GM19023 (cell line): ENCODE measurements around the gene SIGLEC1.

ENCODE experiments used
- ATAC-seq: cut with Tn5 transposase; IDR thresholded peaks from one replicate; pipeline ENCODE4 v1.9.1; 2021; ENCODE audit warnings: mild to moderate bottlenecking, moderate library complexity; ENCODE audit not compliant: unreplicated experiment

The SIGLEC1 gene

DNA sequence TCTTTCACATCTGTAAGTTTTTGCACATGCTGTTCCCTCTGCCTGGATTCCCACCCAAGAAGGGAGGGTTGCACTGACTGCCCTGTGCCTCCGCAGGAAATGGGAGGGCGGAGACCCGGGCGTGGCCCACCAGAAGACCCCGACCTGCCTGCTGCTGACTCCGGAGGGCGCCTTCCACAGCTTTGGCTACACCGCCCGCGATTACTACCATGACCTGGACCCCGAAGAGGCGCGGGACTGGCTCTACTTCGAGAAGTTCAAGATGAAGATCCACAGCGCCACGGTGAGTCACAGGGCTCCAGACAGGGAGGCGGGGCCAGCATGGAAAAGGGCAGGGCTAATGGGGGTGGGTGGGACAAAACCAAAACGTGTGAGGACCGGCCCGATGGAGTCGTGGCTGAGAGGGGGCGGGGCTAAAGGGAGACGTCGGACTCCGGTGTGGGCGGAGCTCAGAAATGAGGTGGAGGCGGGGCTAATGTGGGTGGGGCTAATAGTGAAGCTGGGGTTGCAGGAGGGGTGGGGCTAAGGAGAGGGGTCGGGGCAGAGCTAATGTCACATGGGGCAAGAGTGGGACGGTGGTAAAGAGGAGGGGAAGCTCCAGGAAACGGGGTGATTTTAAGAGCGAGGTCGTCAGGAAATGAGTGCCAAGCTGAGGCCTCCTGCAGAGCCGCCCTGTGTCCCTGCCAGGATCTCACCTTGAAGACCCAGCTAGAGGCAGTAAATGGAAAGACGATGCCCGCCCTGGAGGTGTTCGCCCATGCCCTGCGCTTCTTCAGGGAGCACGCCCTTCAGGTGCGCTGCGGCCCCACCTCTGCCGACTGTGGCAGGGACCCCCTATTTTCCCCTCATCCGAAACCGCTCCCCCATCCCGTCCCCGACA lies 32.6 kb upstream of the SIGLEC1 start:
- ATAC-seq = no peak

DNA sequence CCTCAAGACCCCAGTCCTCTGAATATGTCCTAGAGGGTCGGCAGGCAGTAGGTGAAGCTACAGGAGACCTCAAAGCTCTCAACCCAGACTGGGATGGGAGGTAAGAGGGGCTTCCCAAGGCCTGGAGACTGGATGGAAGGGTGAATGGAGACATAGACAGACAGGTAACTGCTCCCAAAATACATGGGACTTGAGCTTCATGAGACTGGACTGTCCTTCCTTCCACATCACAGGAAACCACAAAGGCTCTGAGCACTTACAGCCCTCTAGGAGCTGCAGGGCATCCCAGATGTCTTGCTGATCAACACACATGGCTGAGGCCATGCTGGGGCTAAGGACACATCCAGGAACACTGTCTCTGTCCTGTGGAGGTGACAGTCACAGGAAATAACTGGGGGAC lies 31.6 kb upstream of the SIGLEC1 start:
- no peak for ATAC-seq

DNA sequence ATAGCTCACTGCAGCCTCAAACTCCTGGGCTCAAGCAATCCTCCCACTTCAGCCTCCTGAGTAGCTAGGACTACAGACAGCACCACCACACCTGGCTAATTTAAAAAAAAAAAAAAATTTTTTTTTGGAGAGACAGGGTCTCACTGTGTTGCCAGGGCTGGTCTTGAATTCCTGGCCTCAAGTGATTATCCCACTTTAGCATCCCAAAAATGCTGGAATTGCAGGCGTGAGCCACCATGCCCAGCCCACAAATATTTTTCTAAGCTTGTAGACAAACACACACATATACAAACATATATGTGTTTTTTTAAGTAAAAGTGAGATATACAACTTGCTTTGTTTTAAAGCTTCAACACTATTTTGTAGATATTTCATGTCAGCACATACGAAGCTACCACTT lies 30.9 kb upstream of the SIGLEC1 start:
- ATAC-seq = no peak

DNA sequence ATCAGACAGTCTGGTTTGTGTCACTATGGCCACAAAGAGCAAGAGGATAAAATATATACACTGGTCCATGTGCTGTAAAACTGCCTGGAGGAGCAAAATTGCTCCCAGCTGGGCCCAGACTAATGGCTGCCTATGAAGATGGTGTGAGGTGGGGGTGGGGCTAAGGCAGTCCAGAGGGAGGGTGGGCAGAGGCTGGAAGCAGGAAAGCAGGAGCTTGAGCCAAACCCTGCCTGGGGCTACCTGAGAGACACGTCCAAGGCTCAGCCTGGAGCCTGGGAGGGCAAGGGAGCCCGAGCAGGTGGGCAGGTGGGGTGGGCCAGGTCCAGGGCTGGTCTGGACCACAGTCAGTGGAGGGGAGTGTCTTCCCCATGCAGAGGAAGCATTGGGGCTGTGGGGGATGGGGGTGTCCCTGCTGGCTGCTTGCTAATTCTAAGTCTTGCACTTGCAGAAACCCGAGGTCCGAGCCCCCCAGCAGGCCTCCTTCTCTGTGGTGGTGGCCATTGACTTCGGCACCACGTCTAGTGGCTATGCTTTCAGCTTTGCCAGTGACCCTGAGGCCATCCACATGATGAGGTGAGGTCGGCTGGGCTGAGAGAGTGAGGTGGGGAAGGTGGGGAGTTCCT lies 29.5 kb upstream of the SIGLEC1 start:
- no peak for ATAC-seq

DNA sequence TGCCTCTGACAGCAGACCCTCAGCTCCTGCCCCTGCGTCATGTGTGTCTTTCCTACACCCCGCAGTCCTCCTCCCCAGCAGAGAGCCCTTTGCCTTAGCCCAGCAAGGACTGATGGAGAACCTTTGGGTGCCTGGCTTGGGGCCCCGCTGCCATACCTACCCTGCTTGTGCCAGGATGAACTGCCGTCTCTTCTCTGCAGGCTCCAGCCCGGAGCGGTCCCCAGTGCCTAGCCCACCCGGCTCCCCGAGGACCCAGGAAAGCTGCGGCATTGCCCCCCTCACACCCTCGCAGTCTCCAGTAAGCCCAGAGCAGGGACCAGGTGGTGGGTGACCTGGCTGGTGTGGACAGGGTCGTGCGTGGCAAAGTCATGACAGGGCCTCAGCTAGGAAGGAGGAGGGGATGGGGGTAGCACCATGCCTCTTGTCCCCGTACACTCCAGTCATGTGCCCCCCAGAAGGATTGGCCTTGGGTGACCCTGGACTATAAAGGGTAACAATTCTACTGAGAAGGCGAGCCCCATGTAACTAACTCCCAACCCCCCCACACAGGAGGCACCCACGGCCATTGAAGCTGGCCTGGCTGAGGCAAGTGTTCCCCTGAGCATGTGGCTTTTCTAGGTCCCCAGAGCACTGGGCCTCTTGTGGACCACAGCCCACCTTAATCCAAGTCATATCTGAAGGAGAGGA lies 28.4 kb upstream of the SIGLEC1 start:
- ATAC-seq = no peak

DNA sequence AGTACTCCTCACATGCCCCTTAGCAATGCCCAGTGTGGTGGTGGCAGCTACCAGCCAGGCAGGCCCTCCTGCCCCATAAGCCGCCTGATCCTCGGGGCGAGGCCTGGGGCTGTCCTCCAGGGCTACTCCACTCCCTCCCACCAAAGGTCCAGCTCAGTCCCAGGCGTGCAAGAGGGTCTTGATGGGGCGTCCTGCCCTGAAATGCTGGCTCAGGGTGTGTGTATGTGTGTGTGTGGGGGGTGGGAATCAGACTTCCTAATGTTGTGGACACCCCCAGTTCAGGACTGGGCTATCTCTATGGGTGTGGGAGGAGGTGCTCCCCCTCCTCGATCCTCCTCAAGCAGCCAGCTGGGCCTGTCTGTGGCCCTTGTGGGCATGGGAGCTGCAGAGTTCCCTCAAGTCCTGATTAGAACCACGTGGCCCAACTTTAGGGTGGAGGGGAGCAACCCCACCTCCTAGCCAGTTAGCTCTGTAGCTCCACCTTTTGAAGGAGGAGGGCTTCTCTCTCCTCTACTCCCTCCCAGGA lies 27.6 kb upstream of the SIGLEC1 start:
- no peak for ATAC-seq

DNA sequence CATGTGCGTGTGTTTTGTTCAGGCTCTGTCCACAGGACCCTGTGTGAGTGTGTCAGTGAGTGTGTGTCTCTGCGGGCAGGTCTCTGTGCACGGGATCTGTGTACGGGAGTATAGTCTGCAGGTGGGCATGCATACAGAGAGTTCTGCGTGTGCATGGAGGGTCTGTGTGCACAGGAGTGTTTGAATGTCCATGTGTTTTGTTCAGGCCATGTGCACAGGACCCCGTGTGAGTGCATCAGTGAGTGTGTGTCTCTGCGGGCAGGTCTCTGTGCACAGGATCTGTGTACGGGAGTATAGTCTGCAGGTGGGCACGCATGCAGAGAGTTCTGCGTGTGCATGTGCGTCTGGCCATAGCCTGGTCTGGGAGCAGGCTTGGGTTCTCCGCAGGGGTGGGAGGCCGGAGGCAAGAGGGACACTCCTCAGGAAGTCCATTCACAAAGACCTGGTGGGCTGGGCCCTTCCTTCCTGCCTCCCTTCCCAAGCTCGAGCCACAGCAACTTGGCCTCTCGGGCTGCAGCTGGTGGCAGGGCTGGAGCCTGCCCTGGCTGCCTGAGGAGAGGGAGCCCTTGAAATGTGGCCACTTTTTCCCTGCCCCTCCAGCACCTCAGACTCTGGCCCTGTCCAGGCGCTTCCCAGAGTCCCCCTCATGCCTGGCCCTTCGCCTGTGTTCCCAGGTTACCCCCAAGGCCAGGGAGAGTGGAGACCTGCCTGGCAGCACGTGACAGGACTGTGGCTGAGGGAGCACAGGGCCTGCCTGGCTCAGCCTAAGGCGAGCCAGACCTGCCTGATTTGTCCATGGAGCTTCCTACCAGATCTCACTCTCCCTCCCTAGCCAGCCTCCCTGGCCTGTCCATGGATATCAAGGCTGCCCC lies 26.9 kb upstream of the SIGLEC1 start:
- ATAC-seq = no peak

DNA sequence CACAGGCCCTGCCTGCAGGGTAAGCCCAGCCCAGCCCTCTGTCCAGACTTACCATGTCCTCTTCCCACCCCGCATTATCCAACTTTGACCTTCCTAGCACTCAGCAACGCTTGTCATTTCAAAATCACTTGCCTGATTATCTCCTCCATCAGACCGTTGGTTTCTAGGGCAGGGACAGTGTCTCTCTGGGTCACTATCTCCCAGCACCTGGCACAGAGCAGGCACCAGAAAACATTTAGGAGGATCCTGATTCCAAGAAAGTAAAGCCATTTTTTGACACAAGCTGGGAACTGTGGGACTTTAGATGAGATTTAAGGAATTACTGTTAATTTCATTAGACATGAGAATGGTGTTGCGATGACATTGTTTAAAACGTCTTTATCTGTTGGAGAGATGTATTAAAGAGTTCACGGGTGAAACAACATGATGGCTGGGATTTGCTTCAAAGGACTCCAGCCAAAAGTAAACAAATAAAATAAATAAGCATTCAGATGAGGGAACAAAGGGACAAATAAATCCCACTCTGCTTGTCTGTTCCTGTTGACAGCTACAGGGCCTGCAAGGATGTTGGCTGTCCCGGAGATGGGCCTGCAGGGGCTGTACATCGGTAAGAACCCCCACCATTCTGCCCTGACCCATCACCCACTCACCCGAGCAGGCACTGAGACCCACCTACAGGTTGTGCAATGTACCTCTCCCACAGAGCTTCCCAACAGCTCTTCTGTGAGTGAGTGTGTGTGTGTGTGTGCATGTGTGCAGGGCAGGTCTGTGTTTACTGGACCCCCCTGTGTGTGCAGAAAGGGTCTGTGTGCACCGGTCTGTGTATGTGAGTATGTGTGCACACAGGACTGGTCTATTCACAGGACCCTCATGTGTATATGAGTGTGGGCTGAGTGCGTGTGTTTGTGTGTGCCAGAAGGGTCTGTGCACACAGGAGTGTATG lies 26.0 kb upstream of the SIGLEC1 start:
- no peak for ATAC-seq

DNA sequence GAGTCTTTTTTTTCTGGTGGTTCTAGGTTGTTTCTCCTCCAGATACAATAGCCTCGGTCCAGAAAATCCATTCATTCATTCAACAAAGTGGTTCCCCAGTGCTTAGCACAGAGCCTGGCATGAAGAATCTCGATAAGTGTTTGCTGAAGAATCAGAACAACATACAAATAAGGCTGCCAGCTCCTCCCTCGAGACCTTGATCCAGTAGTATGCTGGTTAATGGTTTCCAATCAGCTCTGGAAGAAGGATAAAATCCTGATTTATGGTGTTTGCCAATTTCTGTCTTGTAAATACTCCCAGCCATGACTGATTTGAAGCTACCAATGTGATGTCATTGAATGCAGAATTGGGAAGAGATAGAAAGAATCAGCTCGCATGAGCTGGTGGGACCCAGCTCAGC lies 23.4 kb upstream of the SIGLEC1 start:
- ATAC-seq = no peak

DNA sequence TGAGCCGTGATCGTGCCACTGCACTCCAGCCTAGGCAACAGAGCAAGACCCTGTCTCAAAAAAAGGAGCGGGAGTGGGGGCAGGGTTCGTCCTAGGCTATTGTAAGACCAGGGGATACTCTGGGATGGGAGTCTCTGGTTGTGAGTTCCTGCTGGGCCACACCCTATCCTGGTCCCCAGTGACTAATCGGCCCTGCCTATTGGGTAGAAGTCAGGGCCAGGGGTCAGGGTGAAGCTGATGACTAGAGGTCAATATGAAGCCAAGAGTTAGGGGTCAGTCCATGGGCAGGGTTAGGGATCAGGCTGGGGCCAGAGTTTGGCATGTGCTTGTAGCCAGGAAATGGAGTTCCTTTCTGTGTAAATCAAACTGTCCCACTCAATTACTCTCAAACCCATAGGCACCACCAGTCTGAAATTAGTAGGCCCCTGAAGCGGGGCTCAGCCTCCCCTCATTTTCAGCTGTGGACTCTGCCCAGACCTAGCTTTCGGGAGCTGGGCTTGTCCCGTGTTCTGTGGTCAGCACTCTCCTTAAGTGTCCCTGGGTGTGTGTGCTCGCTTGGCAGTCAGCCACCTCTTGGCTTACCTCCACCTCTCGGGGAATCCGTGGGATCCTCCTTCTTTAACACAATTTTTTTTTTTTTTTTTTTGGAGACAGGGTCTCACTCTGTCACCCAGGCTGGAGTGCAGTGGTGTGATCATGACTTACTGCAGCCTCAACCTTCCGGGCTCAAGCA lies 21.9 kb upstream of the SIGLEC1 start:
- no peak for ATAC-seq

DNA sequence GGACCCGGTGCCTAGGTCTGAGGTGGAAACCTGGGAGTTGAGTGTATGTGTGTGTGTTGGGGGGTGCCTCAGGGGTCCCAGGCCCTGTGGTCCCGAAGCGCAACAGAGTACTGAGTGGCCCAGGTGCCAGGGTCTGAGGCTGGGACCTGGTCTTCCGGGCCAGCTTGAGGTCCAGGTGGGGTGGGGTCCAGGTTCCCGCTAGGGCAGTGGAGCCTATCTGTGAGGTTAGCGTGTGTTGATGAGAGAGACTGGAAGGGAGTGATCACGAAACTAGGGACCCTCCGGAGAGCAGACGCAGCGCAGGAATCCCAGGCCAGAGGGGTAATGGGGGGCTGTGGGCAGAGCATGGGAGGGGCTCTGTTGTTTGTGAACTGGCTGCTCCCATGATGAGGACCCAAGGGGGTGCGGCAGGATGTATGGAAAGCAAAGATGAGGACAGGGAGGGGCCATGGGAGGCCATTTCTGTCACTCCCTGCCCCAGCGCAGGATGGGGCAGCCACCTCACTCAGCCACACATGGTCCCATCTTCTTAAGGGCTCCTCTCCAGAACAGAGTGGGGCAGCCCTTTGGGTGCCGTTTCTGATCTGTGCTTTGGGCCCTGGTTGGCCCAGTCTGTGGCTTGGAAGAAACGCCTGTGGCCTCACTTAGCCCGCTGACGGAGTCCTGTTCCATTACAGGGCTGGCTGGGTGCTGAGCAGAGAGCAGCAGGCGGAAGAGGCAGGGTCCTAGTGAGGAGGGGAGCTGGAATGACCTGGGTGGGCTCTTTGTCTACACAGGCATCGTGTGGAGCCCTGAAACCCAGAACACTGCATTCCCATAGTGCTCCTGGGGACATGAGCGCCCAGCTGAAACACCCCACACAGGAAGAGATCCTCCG lies 21.0 kb upstream of the SIGLEC1 start:
- no peak for ATAC-seq

DNA sequence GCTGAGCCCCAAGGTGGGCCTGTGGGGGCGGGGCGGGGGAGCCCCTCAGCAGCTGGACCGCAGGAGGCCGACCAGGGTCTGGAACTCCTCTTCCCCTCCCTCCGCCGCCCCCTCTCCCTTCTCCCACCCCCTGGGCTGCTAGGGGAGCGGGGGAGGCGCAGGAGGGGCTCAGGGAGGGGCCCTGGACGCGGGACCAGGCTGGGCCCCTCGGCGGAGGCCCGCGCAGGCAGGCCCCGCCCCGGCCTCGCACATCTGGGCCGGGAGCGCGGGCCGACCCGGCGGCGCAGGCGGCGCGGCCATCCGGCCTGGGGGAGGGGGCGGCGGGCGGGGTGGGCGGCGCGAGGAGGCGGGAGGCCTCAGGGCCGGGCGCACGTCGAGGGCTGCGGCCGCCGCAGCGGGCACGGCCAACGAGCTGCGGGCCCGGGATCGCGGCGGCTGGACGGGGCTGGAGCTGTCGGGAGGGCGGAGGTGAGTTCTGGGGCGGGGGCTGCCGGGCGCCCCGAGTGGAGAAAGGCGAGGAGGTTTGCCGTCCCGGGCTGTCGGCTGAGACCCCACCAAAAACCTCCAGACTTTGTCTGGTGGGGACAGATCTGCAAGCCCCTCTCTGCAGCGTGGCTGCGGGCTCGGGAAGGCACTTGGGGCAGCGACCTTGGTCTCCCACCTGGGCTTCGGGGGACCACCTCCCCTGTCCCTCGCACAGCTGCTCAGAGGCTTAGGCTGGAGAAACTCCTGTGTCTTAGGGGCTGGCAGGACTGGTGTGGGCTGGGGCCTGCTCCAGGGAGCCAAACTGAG lies 20.1 kb upstream of the SIGLEC1 start, which contains the start of gene HSPA12B:
HSPA12B (plus strand) TSS at position 359 of the 792 bp plus-strand sequence. CDS start 5,990 bp downstream, outside the sequence.
- no peak for ATAC-seq

DNA sequence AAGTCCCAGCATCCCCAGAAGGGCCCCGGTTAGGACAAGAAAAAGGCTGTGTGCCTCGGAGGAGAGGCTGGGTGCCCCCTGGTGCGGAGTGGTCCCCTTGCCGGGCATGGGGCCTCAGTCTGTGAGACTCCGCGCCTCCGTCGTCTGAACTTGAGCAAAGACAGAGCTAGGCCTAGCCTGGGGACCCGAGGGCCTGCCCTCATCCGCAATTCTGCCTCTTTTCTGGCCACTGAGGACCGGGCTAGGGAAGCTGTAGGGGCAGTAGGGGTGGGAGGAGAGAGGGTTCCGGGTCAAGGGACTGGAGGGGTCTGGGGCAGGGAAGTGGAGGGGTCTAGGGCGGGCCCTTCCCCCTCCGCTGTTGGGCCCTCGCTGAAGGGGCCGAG lies 19.5 kb upstream of the SIGLEC1 start:
- ATAC-seq = no peak

DNA sequence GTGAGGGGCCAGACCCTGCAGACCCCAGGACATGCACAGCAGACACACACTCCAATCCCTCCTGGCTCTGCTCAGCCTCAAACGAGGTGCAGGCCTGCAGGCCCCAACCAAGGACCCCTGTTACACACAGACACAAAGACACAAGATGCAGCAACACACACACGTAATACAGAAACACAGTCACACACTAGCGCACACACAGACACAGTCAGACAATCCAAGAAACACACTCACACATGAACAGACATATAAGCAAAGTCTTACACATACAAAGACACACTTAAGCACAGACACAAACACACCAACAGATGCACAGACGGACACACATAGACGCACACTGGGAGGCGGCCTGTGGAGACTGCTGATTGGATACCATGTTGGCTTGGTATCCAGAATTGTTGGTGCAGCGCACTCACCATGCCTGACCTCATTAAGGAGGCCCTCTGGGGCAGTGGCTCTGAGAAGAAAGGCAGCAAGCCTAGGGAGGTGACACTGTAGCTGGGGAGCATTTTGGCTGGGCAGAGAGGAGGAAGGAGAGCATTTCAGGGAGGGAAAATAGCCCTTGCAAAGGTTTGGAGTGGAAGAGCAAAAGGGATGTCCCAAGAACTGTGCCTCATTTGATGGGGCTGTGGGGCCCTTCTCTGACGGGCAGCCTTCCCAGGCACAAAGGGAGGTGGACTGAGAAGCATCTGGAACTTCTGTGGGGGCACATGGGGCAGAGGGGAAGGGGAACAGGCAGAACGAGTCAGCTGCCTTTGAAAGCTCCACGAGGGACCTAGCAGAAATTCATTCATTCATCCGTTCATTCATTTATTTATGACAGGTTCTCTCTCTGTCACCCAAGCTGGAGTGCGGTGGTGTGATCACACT lies 18.6 kb upstream of the SIGLEC1 start:
- ATAC-seq = no peak

DNA sequence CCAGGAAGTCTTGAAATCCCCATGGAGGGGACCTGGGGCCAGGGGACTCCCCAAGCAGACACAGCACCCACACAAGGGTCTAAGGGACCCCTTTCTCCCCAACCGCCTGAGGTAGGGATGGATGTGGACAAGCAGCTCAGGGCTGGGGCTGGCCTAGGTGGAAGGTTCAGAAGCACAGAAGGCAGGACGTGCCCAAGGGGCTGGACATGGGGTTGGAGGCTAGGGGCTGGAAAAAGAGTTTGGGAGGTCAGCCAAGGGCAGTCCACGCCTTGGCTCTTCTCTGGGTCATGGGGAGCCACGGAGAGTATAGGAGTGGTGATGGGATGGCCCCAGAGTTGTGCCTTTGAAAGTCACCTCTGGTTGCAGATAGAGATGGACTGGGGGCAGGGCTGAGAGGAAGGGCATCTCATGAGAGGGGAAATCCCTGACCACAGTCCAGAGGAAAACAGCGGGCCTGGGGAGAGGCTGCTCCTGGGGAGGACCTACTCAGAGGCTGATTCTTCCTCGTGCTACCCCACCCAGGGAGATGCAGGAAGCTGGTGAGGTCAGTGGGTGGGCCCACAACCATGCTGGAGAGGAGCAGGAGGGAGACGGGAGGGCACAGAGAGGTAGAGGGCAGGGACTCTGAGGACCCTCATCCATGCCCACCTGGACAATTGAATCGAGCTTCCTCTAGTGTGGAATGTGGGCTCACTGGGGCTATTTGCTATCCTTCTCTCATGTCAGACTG lies 17.6 kb upstream of the SIGLEC1 start:
- no peak for ATAC-seq
